Gastrocnemius medialis (tissue), 4 donors: ENCODE data around the gene SERINC4.

Experiments used
- CTCF ChIP-seq, 5 experiments: fragments of 450-650 bp in 3 of 5; fragments of 200-600 bp in 2 of 5; sonication (generic) in 2 of 5; IDR thresholded peaks in 4 of 5; conservative IDR thresholded peaks in 1 of 5; 1 replicate in 4 of 5; 2 replicates in 1 of 5; pipeline ENCODE4 v1.5.1; 2016 to 2019; ENCODE audit warnings: antibody characterized with exemption in 5 of 5, mild to moderate bottlenecking in 3 of 5, moderate library complexity in 3 of 5
- POLR2A ChIP-seq, 2 donors: fragments of 450-650 bp; IDR thresholded peaks; one replicate each; pipeline ENCODE4 v1.6.1; 2017; ENCODE audit warnings: antibody characterized with exemption in 2 of 2, mild to moderate bottlenecking in 2 of 2, moderate library complexity in 2 of 2

GRCh38 chr15:43791993-43792760, 7.8 kb downstream of the SERINC4 start, which contains the start of gene SERF2:
- TF ChIP-seq CTCF (IDR thresholded peaks at IDR 0.05 in 4 of 5, conservative IDR thresholded peaks at IDR 0.05 in 1 of 5) (no peak), POLR2A (IDR thresholded peaks at IDR 0.05) (peak; percentile 99)
